Measurements from ENCODE around the gene PDE3B. TPM values are rescaled to one million over a fixed set of nuclear protein-coding genes. Genes with fewer than 3 reads are reported as not detected.

Gene PDE3B
- total RNA-seq, 1 donor from 2014 or later = 34.3 TPM

GRCh38 chr11:14614091-14614622, 29.4 kb upstream of the PDE3B start:
- peaks cover 9% of the 10 kb centered on the region for H3K36me3 ChIP-seq
- DNase-seq (no peak), ATAC-seq (no peak)
- H3K4me3 ChIP-seq = no peak overlapping the region
- intact Hi-C loops (cut with DNase I) = no loop called here
- H3K4me1 ChIP-seq = peaks cover 5% of the 10 kb centered on the region
- TF ChIP-seq, protein P1, sequence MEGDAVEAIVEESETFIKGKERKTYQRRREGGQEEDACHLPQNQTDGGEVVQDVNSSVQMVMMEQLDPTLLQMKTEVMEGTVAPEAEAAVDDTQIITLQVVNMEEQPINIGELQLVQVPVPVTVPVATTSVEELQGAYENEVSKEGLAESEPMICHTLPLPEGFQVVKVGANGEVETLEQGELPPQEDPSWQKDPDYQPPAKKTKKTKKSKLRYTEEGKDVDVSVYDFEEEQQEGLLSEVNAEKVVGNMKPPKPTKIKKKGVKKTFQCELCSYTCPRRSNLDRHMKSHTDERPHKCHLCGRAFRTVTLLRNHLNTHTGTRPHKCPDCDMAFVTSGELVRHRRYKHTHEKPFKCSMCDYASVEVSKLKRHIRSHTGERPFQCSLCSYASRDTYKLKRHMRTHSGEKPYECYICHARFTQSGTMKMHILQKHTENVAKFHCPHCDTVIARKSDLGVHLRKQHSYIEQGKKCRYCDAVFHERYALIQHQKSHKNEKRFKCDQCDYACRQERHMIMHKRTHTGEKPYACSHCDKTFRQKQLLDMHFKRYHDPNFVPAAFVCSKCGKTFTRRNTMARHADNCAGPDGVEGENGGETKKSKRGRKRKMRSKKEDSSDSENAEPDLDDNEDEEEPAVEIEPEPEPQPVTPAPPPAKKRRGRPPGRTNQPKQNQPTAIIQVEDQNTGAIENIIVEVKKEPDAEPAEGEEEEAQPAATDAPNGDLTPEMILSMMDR (IDR thresholded peaks at IDR 0.05) = no peak
- H3K9me3 ChIP-seq = no peaks in the 10 kb centered on the region
- no peaks in the 10 kb centered on the region for H3K27me3 ChIP-seq (ENCODE audit: low read depth)
- H3K27ac ChIP-seq = no peak overlapping the region

DNA sequence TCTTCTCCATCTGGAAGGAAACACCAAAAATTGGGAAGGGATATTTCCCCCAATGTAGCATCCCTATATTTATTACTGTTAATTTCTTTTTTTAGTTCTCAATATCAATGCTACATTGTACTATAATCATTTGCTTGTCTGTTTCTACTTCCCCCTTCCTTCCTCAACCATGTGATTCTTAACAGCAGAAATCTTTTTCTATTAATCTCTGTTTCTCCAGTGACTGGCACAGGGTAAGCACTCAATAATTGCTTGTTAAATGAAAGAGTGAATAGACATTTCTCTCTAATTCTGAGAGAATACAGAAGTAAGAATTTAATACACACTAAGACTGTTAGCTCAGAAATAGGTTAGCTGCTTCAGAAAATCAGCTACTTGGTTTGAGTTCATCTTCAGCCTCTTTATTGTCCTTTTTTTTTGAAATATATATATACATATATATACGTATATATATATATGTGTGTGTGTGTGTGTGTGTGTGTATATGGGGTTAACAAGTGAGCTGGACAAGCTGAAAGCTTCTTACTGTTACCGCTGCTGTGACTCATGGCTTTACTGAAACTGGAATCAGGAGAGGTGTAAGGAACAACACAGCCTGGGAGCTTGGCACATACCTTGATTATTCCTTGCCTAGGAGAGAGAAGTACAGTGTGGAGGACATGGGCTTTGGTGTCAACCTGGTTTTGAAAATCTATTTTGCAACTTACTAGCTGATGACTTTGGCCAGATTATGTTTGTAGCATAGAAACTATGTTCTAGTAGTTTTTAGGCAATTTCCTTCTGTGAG, 26.2 kb upstream of the PDE3B start:
- Histone ChIP-seq H3K27ac (no peak overlapping the region), H3K4me1 (peaks cover 15% of the 10 kb centered on the region), H3K36me3 (no peaks in the 10 kb centered on the region), H3K4me3 (no peak overlapping the region), H3K9me3 (no peaks in the 10 kb centered on the region), H3K27me3 (ENCODE audit: low read depth) (no peaks in the 10 kb centered on the region)
- DNase-seq = no peak
- TF ChIP-seq, protein P1 (IDR thresholded peaks at IDR 0.05) = no peak
- intact Hi-C loops (cut with DNase I) = no loop called here
- no peak for ATAC-seq

GRCh38 chr11:14618060-14618459, 25.5 kb upstream of the PDE3B start:
- H3K4me3 ChIP-seq = no peak overlapping the region
- no peak for ATAC-seq
- no peaks in the 10 kb centered on the region for H3K27me3 ChIP-seq (ENCODE audit: low read depth)
- intact Hi-C loops (cut with DNase I) = no loop called here
- no peak overlapping the region for H3K27ac ChIP-seq
- H3K9me3 ChIP-seq = no peaks in the 10 kb centered on the region
- no peaks in the 10 kb centered on the region for H3K36me3 ChIP-seq
- no peak for DNase-seq
- H3K4me1 ChIP-seq = peaks cover 15% of the 10 kb centered on the region
- TF ChIP-seq, protein P1 (IDR thresholded peaks at IDR 0.05) = no peak

GRCh38 chr11:14619603-14620531, 23.7 kb upstream of the PDE3B start:
- no peak overlapping the region for H3K27ac ChIP-seq
- no peak overlapping the region for H3K4me3 ChIP-seq
- no peaks in the 10 kb centered on the region for H3K27me3 ChIP-seq (ENCODE audit: low read depth)
- ATAC-seq (peak in 1 of 2 donors; percentile 51), DNase-seq (no peak)
- H3K4me1 ChIP-seq = peaks cover 19% of the 10 kb centered on the region
- no peaks in the 10 kb centered on the region for H3K9me3 ChIP-seq
- H3K36me3 ChIP-seq = no peaks in the 10 kb centered on the region
- intact Hi-C loops (cut with DNase I) = no loop called here
- TF ChIP-seq, protein P1 (IDR thresholded peaks at IDR 0.05) = no peak

GRCh38 chr11:14622223-14622954, 21.2 kb upstream of the PDE3B start:
- DNase-seq = no peak
- no peaks in the 10 kb centered on the region for H3K27me3 ChIP-seq (ENCODE audit: low read depth)
- no peak for ATAC-seq
- no peaks in the 10 kb centered on the region for H3K36me3 ChIP-seq
- no peak overlapping the region for H3K4me3 ChIP-seq
- H3K4me1 ChIP-seq = peaks cover 32% of the 10 kb centered on the region
- H3K9me3 ChIP-seq = no peaks in the 10 kb centered on the region
- TF ChIP-seq, protein P1 (IDR thresholded peaks at IDR 0.05) = no peak
- no peak overlapping the region for H3K27ac ChIP-seq
- intact Hi-C loops (cut with DNase I) = no loop called here

Data from lower lobe of right lung (tissue), 2 donors.